Hematopoietic multipotent progenitor cell treated with erythropoietin and hydrocortisone succinate and interleukin-3 and kit ligand, for 17 days (in vitro differentiated cells): ENCODE results near the gene LTC4S.

ENCODE experiments used
- DNase-seq: peaks from one replicate; pipeline ENCODE4 v3.0.0-alpha.2; 2015; ENCODE audit warnings: low spot score

The LTC4S gene

DNA sequence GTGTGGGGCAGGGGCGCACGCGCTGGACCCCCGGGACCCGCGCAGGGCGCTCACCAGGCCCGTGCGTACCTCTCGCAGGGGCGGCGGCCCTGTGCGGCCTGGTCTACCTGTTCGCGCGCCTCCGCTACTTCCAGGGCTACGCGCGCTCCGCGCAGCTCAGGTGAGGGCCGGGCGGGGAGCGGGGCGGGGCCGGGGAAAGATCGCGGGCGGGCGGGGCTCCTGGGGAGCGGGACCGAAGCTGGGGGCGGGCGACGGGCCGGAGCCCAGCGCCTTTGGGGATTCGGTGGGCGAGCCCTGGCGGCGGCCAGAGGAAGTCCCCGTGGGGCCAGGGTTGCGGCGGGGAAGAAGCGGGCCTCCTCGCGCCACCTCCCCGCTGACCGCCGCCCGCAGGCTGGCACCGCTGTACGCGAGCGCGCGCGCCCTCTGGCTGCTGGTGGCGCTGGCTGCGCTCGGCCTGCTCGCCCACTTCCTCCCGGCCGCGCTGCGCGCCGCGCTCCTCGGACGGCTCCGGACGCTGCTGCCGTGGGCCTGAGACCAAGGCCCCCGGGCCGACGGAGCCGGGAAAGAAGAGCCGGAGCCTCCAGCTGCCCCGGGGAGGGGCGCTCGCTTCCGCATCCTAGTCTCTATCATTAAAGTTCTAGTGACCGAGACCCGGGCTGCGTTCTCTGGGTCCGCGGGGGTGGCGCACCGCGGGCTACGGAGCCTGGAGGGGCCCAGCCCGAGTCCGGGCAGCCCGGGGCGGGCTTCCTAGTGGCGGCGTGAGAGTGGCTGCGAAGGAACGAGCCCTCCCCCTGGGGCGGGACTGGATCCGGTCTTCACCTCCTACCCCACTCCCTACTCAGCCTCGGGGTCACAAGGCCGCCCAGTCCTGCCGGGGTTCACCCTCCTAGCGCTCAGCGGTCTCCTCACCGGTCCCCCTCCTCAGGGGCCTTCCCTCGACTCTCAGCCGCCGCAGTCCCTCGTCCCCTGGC, 2.4 kb downstream of the LTC4S start:
- DNase-seq: peak; percentile 73

- no peak for DNase-seq
Measured at GRCh38 chr5:179796877-179797608, 3.3 kb downstream of the LTC4S start.

- no peak for DNase-seq
Measured at GRCh38 chr5:179797741-179798140, 4.0 kb downstream of the LTC4S start.

GRCh38 chr5:179798144-179798770, 4.5 kb downstream of the LTC4S start:
- no peak for DNase-seq

DNA sequence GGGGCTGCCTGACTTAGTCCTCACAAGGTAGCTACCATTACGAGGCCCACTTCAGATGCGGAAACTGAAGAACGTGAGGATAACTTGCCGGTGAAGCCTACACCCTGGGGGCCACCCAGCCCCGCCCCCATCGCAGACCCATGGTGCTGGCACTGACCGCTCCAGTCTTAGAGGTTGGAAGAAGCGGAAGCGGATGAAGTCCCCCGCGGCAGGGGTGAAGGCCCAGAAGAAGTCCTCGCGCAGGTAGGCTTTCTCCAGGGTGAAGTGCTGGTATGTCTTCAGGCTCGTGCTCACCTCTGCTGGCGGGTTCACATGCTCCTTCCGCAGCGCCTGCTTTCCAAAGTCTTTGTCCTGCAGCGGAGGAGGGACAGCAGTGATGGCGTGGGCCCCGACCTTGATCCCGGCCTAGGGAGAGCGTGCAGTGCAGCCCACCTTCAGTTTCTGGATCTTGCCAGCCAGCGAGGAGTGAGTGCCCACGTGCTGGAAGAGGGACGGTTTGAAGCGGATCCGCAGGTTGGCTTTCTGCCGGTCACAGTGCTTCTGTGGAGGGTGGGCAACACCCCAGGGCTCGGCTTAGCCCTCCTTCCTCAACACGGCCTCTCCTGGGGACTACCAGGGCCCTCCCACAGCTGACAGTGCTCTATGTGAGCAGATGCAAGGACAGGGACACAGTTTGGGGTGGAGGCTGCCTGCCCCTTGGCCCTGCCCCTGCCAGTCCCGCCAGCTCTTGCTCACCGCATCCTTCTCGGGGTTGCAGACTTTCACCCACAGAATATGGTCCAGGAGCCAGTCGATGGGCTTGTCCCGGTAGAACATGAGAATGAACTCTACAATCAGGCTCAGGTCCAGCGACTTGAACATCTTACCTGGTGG, 5.2 kb downstream of the LTC4S start:
- no peak for DNase-seq

GRCh38 chr5:179799644-179799973, 5.8 kb downstream of the LTC4S start:
- DNase-seq: no peak

GRCh38 chr5:179800071-179800695, 6.4 kb downstream of the LTC4S start:
- no peak for DNase-seq

- DNase-seq: no peak
Measured at GRCh38 chr5:179800696-179801201, 7.0 kb downstream of the LTC4S start.

GRCh38 chr5:179801304-179802206, 7.8 kb downstream of the LTC4S start:
- DNase-seq: peak; percentile 84

- DNase-seq: no peak
Measured at GRCh38 chr5:179802207-179802883, 8.6 kb downstream of the LTC4S start.

DNA sequence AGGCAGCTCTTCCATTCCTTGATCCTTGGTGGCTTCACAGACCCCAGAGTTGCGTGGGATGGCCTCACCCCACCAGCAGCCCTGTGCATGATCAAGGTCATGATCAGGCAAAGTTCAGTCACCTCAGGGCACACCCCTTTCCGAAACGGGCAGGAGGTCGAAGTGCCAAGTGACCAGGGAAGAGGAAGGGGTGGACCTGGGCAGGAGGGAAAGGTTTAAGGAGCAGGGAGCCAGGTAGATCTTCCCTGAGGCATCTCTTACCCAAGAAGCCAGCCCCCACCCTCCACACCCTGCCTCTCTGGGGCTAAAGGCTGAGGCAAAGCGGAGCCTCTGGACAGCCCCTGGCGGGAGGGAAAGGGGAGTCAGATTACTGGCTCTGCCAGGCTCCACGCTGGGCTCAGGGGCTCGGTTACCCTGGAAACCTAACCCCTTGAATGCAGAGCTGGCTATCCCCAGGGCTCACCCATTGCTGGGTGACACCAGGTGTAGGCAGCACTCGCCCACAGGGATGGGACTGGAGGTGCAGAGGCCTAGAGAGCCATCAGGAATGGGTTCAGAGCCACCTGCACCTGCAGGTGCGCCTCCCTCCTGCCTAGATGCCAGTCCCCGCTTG, 9.3 kb downstream of the LTC4S start:
- no peak for DNase-seq

- peak; percentile 29 for DNase-seq
Measured at GRCh38 chr5:179803651-179804554, 10.1 kb downstream of the LTC4S start.

DNA sequence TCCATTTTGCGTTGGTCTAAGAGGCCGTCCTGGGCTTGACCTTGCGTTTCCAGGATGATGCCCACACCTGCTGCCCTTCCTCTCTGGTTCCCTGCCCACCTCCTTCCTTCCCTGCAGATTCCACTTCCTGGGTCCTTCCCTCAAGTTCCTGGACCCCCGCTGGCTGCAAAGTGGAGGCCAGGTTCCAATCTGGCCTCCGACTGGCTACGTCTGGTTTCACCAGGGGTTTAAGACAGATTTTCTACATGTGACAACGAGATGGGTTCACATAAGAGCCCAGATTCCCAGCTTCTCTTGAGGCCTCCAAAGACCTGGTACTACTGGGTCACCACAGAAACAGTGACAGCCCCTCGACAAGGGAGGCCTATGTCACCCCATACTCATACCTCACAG, 10.8 kb downstream of the LTC4S start:
- no peak for DNase-seq

DNA sequence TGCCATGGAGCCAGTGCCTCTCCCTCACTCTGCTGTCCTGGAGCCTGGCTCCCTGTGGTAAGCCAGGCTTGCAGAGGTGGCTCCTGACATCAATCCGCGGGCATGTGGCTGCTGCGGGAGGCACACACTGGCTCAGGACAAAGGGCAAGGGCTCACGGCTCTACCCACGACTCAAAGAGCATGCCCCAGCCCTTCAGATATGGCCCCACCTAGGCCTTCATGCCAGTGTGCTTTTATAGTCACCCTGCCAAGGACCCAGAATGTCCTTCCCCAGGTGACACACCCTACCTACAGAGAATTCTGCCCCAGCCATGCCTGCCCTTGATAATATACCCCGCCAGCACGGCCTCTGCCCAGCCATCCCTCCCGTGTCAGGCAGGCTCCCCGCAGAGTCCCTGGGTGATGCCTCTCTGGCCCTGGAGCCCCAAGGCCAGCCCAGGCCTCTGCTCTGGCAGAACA, 11.3 kb downstream of the LTC4S start:
- peak; percentile 38 for DNase-seq

- DNase-seq: peak; percentile 47
Measured at GRCh38 chr5:179805529-179806249, 11.9 kb downstream of the LTC4S start.

GRCh38 chr5:179806250-179807048, 12.7 kb downstream of the LTC4S start, which contains the start of gene MGAT4B:
MGAT4B (minus strand) TSS chr5:179806866; CDS start chr5:179806583, 283 bp downstream.
- DNase-seq: peak; percentile 80
